HT-29 (cell line): ENCODE data around the gene TENT5C. TPM values are rescaled to one million over a fixed set of nuclear protein-coding genes. Genes with fewer than 3 reads are reported as not detected.

Experiments
- DNase-seq: peaks from one replicate; pipeline ENCODE4 v3.0.0-alpha.2; 2015; ENCODE audit warnings: low spot score
- total RNA-seq: library from RNA; depleted of rRNA; stranded (reverse); fragments of >200 nt; shearing (Covaris generic); gene quantifications from 2 replicates; pipeline ENCODE4 v1.2.3, GENCODE V29; 2014

TENT5C gene
- total RNA-seq, 1 experiment from 2014 or later: 0.13 TPM

DNA sequence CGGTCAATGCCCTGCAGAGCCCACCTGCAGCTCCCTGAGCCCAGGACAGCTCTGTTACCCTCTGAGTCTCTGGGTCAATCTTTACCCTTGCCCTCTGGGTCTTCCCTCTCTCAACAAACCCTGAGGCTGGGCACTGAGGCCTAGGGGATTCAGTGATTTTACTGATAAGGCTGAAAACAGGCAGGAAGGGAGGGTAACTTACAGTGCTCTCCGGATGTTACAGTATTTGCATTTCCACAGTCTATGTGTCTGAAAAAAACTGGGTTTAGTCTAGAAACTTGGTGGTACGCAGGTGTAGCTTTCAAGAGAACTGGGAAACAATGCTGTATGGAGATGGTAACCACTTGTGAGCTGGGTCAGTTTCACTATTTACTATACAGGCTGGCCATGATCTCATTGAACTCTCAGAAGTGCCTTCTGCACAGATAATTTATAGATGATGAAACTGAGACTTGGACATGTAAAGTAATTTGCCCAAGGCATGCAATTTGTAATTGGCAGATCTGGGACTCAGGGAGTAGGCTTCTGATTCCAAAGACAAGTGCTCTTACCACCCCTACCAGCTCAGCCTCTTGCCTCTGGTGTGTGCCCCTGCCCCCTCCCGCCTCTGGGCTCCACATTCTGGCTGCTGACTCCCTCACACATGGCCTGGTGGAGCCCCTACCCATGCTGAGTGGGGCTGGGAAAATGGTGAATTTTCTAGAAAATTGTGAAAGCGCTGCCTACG is 48.8 kb downstream of the TENT5C start:
- DNase-seq: no peak

DNA sequence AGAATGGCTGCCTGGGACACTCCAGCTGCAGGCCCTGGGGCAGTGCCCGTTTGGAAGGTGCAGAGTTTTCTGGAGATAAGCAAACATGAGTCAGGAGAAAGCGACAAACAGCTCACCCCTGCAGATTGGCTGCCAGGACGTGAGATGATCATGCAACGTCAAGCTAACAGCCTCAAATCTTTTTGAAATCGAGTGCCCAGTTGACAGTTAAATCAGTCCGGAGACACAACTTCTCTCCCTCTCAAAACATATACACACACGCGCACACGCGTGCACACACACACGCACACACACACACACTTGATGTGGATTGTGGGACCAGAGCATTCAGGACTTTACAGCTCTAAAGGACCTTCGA is 49.4 kb downstream of the TENT5C start:
- no peak for DNase-seq

- no peak for DNase-seq
These were observed 50.4 kb downstream of the TENT5C start for GRCh38 chr1:117656202-117656641.

GRCh38 chr1:117657031-117657430 is 51.2 kb downstream of the TENT5C start:
- DNase-seq: no peak

GRCh38 chr1:117657949-117658660 is 52.3 kb downstream of the TENT5C start:
- DNase-seq: no peak

- DNase-seq: no peak
These were observed 52.8 kb downstream of the TENT5C start for GRCh38 chr1:117658676-117659075.

DNA sequence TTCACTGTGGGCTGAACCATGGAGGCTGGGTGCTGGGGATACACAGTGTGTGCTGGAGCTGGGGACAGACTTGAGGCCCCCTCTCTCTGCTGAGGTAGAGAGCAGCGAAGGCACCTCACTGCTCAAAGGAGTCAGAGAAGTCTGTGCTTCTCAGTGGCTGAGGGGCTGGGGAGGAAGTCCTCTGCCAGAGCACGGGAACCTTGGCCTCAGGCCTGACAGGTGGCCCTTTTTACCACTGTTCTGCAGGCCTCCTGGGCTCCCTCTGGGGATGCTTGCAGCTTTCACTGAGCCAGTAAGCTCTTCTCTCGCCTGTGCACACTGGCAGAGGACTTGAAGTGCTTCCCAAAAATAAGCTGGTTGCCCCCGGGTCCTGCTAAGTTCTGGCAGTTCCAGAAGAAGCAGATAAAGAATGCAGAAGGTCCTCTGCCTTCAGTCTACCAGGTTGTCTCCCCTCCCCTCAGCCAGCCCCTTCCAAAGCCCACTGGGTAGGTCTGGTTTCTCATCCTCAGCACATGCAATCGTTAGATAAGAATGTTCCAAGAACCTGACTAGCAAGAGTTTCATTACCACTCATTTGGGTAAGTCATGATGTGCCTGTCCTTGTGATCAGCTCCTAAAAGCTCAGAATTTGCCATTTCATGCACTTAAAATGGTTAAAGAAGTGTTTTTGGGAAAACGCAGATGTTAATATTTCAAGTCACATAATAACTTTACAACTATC is 53.9 kb downstream of the TENT5C start:
- DNase-seq: no peak

GRCh38 chr1:117660271-117660965 is 54.6 kb downstream of the TENT5C start:
- DNase-seq: no peak

DNA sequence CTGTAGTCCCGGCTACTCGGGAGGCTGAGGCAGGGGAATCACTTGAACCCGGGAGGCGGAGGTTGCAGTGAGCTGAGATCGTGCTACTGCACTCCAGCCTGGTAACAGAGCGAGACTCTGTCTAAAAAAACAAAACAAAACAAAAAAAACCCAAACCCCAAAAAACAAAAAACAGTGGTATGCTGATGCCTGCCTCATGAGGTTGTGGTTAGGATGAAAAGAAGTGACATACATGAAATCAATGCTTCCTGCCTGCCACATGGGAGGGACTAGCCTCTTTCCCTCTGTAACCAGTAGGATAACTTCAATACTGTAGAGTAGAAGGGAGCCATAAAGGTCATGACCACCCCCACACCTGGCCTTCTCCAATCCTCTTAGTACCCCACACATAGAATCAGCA is 55.2 kb downstream of the TENT5C start:
- no peak for DNase-seq

GRCh38 chr1:117662667-117663066 is 56.8 kb downstream of the TENT5C start:
- no peak for DNase-seq

DNA sequence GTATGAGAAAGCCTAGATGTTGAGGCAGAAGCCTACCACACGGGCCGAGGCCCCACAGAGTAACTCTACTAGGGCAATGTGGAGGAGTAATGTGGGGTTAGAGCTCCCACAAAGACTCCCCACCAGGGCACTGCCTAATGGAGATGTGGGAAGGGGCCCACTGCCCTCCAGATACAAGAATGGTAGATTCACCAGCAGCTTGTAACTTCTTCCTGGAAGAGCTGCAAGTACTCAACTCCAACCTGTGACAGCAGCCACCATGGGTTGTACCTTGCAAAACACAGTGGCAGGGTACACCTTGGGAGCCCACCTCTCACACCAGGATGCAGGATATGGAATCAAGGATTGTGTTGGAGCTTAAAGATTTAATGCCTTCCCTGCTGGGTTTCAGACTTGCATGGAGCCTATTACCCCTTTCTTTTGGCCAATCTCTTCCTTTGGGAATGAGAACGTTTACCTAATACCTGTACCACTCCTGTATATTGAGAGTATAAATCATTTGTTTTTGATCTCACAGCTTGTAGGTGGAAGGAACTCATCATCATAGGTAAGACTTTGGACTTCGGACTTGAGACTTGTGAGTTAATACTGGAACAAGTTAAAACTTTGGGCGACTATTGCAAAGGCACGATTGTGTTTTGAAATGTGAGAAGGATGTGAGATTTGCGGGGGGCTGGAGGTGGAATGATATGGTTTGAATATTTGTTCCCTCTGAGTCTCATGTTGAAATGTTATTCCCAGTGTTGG is 57.5 kb downstream of the TENT5C start:
- DNase-seq: no peak

- no peak for DNase-seq
These were observed 58.5 kb downstream of the TENT5C start for GRCh38 chr1:117664314-117664713.

DNA sequence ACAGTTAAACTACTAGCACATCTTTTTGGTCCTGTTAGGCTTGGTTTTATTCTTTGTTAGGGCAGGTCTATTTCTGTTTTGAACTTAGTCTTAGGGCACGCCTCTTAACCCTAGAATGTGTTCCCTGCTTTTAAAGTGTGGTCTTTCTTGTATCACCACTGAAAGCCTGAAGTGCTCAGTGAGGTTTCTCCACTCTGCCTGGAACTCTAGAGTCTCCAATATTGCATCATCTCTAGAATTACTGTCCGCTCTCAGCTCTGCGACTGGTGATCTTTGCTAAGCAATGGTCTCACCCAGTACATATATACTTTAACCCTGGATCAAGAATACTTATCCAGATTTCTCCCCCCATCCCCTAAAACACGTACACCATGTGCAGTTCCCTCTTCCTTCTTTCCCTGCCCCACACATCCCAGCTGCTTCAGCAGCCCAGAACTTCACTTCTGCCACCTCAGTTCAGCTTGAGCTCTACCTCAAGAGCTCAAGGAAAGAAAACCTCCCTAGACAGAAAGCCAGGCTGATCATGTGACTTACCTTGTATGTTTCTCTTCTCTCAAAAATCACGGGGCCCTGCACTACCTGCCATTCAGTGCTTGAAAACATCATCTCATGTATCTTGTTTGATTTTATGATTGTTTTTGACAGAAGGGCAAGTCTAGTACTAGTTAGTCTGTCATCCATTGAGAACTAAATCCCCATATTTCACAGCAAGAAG is 59.9 kb downstream of the TENT5C start:
- no peak for DNase-seq

GRCh38 chr1:117669572-117669971 is 63.7 kb downstream of the TENT5C start:
- no peak for DNase-seq

DNA sequence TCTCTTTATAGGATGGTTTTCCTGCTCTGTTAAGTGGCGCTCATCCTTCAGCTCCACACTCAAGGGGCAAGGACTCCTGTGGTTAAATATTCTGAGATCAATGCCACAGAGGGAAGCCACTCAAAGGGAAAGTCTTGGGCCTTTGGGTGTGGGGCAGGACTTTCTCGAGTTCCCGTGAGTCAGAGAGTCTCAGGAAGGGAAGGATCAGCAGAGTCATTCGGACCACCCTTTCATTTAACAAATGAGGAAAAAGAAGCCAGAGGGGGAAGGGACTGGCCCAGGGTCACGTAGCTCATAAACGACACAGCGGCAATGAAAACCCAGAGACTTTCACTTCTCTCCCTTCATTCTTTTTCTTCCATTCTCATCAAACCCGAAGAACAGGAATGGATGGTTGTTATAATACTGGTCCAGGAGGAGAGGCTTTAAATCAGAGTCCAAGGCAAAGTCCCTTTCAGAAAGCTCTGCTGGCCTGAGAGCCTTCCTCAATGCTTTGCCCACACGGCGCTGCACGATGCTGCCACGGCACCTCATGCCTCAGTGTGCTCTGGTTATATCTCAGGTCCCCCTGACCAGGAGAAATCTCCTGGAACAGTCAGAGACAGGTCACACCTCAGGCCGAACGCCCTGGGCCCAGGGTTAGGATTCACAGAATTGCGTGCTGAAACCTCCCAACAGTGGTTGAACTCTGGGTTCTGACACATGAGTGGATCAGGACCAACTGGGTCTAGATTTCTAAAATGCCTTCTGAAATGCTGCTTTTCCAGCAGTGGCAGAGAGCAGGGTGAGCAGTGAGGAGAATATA is 65.3 kb downstream of the TENT5C start:
- DNase-seq: no peak

- peak; percentile 23 for DNase-seq
These were observed 66.1 kb downstream of the TENT5C start for GRCh38 chr1:117671781-117672501.

DNA sequence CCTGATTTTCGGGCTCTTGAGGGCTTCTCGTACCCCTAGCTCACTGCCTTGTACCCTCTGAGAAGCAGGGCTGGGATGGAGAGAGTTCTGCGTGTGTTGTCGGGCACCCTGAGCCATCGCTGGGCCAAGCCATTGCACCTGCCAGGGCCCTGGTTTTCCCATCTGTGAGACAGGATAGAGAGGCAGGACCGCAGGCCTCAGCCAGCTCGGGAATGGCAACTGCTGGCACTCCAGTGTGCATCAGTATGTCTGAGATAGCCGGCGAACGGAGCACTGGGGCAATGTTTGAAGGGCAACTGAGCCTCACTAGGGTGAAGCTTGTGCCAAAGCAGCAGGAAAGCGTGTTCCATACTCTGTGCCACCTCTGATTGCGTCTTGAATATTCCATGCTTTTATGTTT is 66.9 kb downstream of the TENT5C start:
- DNase-seq: no peak

DNA sequence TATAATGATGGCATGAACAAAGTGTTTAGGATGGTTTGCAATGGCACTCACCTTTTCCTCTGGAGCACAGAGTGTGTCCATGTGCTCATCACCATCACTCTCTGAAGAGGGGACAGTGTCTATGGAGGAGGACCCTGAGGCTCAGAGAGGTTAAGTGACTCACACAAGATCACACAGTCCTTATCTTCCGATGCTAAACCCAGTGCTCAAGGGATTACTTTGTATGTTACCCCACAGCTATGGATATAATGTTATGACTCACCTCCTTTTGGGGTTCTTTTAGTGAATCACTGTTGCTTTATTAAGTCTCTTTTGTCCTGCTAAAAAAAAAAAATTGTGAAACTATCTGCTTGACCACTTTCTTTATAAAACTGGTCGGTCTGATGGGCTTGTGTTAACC is 67.6 kb downstream of the TENT5C start:
- DNase-seq: no peak
